ENCODE data around the gene TBC1D7.

The TBC1D7 gene

DNA sequence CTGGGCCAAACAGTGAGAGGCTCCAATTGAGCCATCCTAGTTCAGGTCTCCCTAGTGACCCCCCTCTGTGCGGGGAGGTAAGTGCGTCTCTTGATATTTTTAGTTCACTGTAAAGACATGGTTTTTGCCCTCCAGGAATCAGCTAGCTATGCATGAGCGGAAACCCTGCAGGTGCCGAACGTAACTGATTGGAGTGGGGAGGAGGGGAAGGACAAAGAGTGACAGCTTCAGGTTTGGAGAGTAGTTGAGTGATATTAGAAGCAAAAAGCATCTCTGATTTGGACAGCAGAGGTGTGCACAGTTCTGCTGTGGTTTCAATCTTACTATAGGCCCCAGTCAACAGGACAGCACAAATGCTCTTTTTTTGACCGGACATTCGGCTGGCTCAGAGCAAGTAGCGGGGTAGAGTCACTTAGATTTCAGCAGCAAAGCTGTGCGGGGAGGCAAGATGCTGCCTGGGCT, 31.8 kb downstream of the TBC1D7 start:
- H3K4me2 ChIP-seq = no peak overlapping the region
- TF ChIP-seq, protein P1, sequence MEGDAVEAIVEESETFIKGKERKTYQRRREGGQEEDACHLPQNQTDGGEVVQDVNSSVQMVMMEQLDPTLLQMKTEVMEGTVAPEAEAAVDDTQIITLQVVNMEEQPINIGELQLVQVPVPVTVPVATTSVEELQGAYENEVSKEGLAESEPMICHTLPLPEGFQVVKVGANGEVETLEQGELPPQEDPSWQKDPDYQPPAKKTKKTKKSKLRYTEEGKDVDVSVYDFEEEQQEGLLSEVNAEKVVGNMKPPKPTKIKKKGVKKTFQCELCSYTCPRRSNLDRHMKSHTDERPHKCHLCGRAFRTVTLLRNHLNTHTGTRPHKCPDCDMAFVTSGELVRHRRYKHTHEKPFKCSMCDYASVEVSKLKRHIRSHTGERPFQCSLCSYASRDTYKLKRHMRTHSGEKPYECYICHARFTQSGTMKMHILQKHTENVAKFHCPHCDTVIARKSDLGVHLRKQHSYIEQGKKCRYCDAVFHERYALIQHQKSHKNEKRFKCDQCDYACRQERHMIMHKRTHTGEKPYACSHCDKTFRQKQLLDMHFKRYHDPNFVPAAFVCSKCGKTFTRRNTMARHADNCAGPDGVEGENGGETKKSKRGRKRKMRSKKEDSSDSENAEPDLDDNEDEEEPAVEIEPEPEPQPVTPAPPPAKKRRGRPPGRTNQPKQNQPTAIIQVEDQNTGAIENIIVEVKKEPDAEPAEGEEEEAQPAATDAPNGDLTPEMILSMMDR (conservative IDR thresholded peaks at IDR 0.05; ENCODE audit: low read depth, low read length) = no peak

GRCh38 chr6:13295576-13295975, 32.8 kb downstream of the TBC1D7 start:
- Histone ChIP-seq H3K36me3 (ENCODE audit: insufficient read depth) (no peaks in the 10 kb centered on the region), H3K4me1 (ENCODE audit: low read depth, poor library complexity, severe bottlenecking) (no peaks in the 10 kb centered on the region), H3K9ac (no peak overlapping the region), H3K27ac (no peak overlapping the region), H3K4me3 (IDR thresholded peaks at IDR 0.05; ENCODE audit: insufficient read depth, low read depth, low read length) (no peak overlapping the region), H2AFZ (ENCODE audit: low read depth) (no peak overlapping the region), H3K79me2 (ENCODE audit: insufficient read depth, low read depth) (no peaks in the 10 kb centered on the region), H3K4me2 (no peak overlapping the region), H3K27me3 (ENCODE audit: insufficient read depth, low read depth) (no peaks in the 10 kb centered on the region), H4K20me1 (ENCODE audit: insufficient read depth) (no peaks in the 10 kb centered on the region)
- TF ChIP-seq, protein P1 (conservative IDR thresholded peaks at IDR 0.05; ENCODE audit: low read depth, low read length) = no peak

More for the DNA sequence above, 31.8 kb downstream of the TBC1D7 start:
- Histone ChIP-seq H2AFZ (ENCODE audit: low read depth) (no peak overlapping the region), H3K27ac (no peak overlapping the region), H3K79me2 (ENCODE audit: insufficient read depth, low read depth) (no peaks in the 10 kb centered on the region), H3K4me1 (ENCODE audit: low read depth, poor library complexity, severe bottlenecking) (no peaks in the 10 kb centered on the region), H3K9ac (no peak overlapping the region), H4K20me1 (ENCODE audit: insufficient read depth) (no peaks in the 10 kb centered on the region), H3K36me3 (ENCODE audit: insufficient read depth) (no peaks in the 10 kb centered on the region), H3K27me3 (ENCODE audit: insufficient read depth, low read depth) (no peaks in the 10 kb centered on the region), H3K4me3 (IDR thresholded peaks at IDR 0.05; ENCODE audit: insufficient read depth, low read depth, low read length) (no peak overlapping the region)

DNA sequence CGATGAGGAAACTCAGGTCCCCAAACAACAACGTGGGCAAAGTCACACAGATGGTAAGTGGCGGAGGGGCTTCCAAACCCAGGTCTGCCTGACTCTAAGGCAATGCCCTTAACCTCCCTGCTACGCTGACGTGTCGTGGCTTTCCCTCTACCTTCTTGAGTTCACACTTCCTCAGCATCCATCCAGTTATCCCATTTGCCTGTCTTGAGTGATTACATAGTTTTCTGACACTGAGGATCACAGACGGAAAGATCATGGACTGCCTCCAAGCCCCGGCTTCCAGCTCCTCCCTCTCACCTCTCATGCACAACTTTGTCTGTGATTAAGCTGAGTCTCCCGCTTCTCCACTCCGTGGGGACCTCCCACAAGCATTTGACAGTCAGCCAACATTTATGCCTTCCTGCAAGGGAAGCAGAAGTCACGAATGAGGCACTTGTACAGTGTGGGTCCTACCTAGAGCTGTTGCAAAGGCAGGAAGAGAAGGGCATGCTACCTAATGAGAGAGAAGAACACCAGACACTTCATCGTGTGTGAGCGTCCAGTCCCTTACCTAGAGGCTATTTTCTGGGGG, 33.8 kb downstream of the TBC1D7 start:
- no peaks in the 10 kb centered on the region for H3K27me3 ChIP-seq (ENCODE audit: insufficient read depth, low read depth)
- no peak overlapping the region for H2AFZ ChIP-seq (ENCODE audit: low read depth)
- H3K27ac ChIP-seq = no peak overlapping the region
- no peaks in the 10 kb centered on the region for H3K36me3 ChIP-seq (ENCODE audit: insufficient read depth)
- no peak overlapping the region for H3K4me3 ChIP-seq (IDR thresholded peaks at IDR 0.05; ENCODE audit: insufficient read depth, low read depth, low read length)
- TF ChIP-seq, protein P1 (conservative IDR thresholded peaks at IDR 0.05; ENCODE audit: low read depth, low read length) = no peak
- H3K9ac ChIP-seq = no peak overlapping the region
- no peaks in the 10 kb centered on the region for H3K79me2 ChIP-seq (ENCODE audit: insufficient read depth, low read depth)
- no peaks in the 10 kb centered on the region for H4K20me1 ChIP-seq (ENCODE audit: insufficient read depth)
- no peaks in the 10 kb centered on the region for H3K4me1 ChIP-seq (ENCODE audit: low read depth, poor library complexity, severe bottlenecking)
- no peak overlapping the region for H3K4me2 ChIP-seq

GRCh38 chr6:13292774-13293173, 35.6 kb downstream of the TBC1D7 start:
- Histone ChIP-seq H2AFZ (ENCODE audit: low read depth) (no peak overlapping the region), H3K4me3 (IDR thresholded peaks at IDR 0.05; ENCODE audit: insufficient read depth, low read depth, low read length) (no peak overlapping the region), H3K79me2 (ENCODE audit: insufficient read depth, low read depth) (no peaks in the 10 kb centered on the region), H3K4me2 (no peak overlapping the region), H3K9ac (no peak overlapping the region), H3K36me3 (ENCODE audit: insufficient read depth) (no peaks in the 10 kb centered on the region), H3K4me1 (ENCODE audit: low read depth, poor library complexity, severe bottlenecking) (no peaks in the 10 kb centered on the region), H3K27ac (no peak overlapping the region), H3K27me3 (ENCODE audit: insufficient read depth, low read depth) (no peaks in the 10 kb centered on the region), H4K20me1 (ENCODE audit: insufficient read depth) (no peaks in the 10 kb centered on the region)
- TF ChIP-seq, protein P1 (conservative IDR thresholded peaks at IDR 0.05; ENCODE audit: low read depth, low read length) = no peak
